DMS 273 (cell line): ENCODE data around the gene MARCHF11.

Experiments used
- DNase-seq: peaks from one replicate; lab custom pipeline; 2025; ENCODE audit not compliant: unreplicated experiment; lab: John Stamatoyannopoulos, UW

MARCHF11 gene

DNA sequence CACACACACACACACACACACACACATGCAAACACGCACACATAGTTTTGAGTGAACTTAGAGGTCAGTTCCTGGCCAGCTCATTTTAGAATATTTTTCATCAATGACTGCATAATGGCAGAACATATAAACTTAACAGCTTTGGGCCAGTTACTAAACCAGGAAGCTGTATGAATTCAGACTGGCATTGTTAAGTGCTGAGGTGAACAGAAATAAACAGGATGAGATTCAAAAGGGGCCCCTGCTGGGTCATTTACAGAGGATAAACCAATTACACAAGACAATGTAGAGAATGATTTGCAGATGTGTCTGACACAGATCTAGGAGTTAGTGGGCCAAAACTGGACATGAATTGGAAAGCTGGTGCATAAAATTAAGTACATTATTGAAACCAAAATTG, 44.6 kb downstream of the MARCHF11 start:
- no peak for DNase-seq

DNA sequence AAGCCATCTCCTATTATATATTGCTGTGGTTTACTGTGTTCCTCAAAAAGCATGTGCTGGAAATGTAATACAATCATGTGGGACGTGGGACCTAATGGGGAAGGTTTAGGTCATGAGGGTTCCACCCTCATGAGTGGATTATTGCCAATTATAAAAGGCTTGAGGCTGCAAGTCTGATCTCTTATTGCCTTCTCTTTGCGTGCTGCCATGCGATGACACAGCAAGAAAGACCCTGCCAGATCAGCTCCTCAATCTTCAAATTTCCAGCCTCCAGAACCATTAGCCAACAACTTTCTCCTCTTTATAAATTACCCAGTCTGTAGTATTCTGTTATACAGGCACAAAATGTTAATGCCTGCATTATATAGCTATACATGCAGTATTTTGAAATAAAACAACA, 45.4 kb downstream of the MARCHF11 start:
- no peak for DNase-seq

DNA sequence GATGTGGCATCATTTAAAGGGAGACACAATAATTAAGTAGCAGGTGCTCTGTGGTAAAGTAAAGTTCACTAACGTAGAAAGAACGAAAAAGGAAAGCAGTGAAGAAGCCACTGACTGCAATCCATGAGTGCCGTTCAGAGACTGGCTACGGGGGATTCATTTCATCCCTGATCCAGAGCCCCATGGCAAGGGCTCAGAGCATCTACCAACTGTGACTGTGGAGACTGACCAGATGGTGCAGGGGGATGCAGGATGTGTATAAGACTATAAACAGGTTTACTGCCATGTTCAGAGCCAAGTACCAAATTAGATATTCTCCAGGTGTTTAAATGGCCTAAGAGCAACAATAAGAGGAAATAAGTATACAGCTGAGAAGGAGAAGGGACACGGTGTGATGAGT, 47.7 kb downstream of the MARCHF11 start:
- DNase-seq: peak; percentile 46

DNA sequence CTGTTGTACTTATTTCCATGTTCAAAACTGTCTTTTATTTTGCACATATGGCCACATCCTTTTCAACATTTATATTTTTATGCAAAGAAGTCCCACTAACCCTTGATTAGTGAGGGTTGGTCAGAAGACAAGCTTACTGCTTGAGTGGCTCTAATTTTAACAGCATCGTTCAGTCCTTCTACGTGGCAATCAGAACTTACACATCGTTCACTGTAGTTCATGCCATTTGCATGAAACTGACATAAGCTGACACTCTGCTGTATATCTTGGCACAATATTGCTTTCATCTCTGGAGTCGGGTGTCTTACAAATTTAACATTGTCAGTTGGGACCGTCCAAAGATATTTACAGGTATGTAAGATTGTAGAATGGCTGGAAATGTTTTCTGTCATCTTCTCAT, 50.6 kb downstream of the MARCHF11 start:
- no peak for DNase-seq

DNA sequence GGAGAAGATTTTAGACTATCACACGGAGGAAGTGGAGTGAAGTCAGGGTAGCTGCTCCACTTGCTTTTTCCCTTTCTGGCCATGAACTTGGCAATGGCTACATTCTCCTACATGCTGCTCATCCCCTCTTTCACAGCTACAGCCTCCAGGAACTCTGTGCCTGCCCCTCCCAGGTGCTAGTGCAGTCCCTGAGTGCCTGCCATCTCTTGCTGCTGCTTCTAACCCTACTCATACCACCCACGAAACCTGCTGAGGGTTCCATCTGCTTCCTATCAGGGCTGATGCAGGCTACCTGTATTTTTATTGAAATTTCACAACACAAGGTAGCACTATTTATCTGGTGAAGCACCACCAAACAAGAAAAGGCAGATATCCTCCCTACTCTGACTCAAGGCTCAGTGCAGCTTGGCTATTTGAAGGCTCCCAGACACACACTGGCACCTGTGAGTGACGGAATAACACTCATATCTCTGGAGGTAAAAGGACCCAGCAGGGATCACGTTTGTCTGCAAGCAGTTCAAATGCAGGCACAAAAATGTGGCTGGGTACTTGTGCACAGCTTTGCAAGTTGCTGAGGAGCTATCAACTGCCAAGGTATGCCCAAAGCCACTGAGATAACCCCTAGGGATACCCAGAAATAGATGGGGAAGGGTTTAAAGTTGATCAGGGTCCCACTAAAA, 51.6 kb downstream of the MARCHF11 start:
- no peak for DNase-seq

DNA sequence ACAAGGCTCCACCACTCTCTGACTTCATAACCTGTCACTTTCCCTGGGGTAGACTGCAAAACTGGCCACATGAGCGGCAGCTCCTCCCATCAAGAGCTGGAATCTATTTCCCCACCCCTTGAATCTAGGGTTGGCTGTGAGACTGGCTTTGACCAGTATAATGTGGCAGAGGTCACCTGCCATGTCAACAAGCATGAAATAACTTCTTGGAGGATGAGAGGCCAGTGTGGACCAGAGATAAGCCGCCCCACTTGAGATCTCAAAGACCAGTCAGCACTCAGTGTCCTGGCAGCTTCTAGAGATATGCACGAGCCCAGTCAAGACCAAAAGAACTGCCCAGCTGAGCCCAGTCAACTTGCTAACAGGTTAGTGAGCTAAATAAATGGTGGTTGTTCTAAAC, 59.0 kb downstream of the MARCHF11 start:
- no peak for DNase-seq

DNA sequence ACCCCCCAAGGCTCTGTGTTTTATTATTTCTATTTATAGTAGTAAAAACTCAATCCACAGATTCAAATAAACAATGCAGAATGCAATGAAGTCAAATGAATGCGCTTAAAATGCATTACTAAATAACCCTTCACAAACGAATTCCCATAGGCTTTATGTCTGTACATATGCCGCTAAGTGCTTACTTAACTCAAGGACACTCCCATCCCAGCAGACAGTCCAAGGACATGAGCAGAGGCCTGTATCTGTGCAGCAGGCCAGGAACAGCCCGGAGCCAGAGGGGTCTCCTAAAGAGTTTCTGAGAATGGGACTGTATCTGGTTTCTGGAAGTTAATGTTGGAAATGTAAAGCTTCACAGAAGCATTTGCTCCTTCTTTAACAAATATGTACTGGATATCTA, 59.8 kb downstream of the MARCHF11 start:
- no peak for DNase-seq

DNA sequence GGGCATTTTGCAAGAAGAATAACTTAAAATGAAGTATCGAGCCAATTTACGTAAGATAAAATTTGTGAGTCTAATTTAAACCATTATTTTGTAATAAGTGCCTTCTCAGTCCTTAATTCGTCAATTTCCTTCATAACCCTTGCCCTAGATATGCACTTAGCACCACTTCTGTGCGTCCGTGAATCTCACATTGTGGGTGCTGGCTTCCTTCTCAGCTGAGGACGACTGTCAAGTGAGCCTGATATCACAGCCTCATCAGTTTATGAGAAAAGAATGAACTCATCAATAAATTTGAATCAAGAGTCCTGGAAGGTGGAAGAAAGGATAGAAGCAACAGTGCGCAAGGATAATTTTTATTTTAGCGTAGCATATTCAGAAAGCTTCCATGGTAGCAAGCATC, 64.5 kb downstream of the MARCHF11 start:
- DNase-seq: no peak

DNA sequence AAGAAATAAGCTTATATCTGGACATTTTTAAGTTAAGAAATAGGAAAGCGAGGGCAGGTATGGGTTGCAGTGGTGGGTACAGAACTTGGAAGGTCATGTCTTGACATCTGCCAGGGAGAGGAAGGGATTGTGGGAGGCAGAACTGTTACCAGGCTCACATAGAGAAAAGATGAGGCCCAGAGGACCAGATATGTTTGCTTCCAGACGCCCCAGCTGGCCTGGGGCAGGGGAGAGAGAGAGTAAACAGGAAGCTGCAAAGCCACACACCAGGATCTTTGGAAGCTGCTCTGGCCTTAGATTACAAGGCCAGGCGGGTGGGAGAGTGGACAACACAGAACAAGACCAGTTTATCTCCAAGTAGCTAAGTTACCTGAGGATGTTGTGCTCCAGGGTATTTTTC, 71.2 kb downstream of the MARCHF11 start:
- DNase-seq: no peak

DNA sequence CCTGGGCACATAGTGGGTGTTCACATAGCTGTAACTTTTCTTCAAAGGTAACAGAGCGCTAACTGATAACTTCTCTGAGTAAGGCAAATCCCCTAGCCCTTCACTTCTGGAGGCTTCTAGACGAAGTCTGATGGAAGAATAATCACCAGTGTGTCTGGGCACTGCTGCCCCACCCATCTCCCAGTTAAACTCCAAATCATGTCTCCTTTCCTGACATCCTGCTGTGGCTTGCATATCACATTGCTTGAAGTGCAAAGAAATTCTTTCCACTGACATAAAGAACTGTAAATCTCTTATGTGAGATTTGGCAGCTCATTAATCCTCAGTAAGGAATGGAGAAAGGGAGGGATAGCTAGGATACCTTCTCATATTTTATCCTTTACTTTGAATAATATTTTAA, 74.6 kb downstream of the MARCHF11 start:
- DNase-seq: no peak

DNA sequence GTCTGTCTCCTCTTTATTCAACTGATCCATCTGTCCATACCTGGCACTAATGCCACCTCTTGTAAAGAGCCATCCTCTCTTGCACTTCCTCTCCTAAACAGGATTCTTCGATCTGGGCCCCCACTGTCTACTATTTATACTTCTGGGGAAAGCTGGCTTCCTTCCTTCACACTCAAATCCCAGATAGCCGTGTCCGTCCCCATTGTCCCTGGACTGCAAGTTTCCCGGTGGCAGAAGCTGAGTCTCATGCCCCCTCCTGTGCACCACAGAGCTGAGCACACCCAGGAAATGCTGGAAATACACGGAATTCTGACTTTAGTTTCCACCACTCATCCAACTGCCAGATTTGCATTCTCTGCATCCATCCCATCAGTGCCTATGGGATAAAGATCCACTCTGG, 84.0 kb downstream of the MARCHF11 start:
- DNase-seq: no peak

DNA sequence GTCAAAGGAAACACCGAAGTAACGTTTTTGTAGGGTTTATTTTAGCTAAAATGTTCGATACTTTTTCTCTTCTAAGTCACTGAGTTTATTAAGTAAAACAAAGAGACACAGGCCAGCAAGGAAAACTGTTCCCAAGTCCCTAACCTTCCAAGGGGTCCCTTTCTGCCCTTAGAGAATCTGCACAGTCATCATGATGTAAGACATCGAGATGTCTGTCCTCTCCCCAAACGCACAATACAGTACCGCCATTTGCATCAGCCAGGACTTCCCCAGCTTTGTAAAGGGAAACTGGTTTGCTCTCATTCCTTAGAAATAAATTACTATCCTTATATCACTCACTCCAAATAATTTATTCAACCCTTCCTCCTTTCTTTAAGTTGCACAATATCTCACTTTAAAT, 89.3 kb downstream of the MARCHF11 start:
- no peak for DNase-seq

DNA sequence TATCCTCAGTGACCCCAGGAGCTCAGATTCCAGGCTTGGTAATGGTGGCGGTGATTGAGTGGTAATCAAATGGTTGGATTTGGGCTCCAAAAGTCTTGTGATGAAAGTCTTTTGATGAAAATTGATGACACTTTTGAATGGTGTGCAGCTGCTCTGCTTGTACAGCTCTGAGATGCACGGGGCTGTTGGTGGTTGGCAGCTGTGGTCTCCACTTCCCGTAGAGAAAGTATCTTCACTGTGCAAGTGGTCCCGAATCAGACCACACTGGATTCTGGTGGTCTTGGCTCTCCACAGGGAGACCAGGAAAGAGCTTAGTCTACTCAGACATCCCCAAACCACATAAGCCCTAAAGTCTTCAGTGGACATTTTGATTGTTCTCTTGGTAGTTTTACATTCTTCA, 96.6 kb downstream of the MARCHF11 start:
- DNase-seq: no peak

DNA sequence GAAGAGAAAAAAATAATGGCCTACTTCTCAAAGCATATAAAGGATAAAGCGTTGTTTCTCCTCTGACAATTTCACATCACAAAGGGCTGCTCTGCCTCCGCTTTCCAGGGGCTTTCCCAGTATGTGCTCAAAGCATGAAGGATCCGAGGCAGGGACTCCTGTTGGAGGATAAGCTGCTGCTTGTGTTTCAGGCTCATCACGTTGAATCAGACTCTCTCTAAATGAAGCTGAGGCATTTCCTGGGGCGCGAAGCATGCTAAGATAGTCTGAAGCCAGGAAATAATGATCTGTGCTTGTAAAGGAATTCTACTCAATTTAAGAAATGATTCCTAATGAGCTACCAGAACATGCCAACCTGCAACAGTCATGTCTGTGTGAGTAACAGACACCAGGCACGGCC, 97.5 kb downstream of the MARCHF11 start:
- no peak for DNase-seq

DNA sequence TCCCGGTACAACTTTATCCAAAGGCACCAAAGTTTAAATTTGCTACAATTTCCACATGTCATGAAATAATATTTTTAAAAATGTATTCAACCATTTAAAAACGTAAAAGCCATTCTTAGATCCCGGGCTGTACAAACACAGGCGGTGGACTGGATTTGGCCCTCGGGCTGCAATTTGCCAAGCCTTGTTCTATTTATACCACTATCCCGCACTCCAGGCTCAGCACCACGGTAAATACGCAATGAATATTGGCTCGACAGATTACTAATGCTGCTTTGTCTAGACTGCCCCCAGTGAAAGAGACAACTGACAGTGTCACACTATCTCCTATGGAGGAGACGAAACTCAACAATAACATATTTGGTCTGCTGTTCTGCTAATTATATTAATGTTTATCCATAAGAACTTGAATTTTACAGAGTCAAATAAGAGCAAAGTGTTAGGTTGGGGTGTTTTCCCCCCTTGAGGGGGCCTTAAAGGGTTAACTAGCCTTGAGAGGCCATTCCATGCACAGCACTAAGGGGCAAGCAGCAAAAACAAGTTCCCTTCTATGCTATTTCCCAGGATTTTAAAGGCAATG, 98.1 kb downstream of the MARCHF11 start:
- no peak for DNase-seq

DNA sequence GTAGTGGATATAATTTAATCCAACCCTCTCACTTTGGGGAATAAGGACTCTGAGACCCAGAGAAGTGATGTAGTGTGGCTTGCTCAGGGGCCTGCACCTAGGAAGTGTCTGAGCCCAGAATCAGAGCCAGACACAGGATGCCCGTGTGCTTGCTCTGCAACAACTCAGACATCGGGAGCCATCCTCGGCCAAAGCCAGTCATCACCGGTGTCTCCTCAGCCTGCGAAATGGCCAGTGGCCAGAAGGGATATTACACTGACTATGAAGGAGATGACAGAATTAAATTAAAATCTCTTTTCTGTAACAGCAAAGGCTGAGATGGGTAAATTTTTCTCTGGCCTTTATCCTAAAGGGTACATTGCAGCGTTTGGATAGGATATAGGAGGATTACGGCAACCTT, 102.9 kb downstream of the MARCHF11 start:
- no peak for DNase-seq

DNA sequence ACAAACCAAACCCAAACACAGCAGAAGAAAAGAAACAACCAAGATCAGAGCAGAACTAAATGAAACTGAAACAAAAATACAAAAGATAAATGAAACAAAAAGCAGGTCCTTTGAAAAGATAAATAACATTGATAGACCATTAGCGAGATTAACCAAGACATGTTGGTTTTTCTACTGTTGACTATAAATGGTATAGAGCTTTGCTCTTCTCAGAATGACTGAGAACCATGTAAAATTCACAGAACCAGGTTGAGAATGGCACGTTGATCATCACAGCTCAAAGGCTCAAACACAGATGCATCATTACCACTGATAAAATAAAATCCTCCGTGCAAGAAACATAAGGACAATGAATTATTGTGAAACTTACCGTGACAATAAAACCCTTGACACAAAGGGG, 105.2 kb downstream of the MARCHF11 start:
- DNase-seq: no peak

DNA sequence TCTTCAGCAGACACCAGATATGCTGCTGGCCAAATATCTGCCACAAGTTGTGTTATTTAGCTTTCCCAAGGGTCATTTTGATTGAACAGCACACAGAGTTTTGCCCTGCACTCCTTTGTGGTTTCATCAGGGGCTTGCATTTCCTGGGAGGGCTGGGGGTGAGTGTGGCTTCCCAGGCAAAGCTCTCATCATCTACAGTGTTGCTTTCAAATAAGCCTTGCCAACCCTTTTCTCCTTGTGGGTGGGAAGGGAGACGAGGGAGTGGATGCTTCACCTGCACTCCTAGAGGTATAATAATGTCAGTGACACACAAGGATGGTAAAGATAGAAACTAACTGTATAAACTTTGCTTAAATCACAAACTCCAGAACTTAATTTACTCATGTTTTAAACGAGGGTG, 107.0 kb downstream of the MARCHF11 start:
- no peak for DNase-seq

DNA sequence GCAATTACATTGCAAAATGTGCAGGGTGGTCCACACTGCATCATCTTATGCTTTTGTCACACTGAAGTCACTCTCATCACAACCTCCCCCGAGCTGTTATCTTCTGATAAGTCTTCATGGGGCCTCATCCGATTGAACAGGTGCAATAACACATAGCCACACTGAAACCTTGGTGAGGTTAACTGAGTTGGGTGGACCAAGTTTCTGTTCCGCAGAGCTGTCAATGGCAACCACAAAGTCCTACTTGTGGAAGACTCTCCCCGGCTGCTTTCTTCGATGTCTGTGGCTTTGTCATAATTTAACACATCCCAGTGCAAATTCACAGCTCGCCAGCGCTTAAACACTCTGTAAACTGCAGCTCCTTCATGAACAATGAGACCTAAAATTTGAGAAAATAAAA, 112.2 kb downstream of the MARCHF11 start:
- DNase-seq: no peak

DNA sequence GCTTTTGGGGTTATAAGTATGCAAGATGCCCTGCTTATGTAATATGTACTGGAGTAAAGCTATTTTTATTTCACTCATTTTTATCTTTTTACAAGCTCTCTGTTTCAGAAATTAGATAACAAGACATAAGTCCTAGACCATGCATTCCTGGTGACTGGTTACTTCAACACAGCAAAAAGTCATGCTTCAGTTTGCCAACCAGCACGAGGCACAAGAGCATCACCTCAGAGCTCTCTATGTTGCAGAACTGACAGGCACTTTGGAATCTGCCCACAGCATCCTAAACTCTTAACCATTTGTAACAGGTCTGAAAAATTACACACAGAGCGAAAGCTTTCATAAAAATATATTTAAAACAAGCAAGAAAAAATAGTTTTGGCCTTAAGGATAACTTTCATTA, 112.8 kb downstream of the MARCHF11 start:
- DNase-seq: no peak

DNA sequence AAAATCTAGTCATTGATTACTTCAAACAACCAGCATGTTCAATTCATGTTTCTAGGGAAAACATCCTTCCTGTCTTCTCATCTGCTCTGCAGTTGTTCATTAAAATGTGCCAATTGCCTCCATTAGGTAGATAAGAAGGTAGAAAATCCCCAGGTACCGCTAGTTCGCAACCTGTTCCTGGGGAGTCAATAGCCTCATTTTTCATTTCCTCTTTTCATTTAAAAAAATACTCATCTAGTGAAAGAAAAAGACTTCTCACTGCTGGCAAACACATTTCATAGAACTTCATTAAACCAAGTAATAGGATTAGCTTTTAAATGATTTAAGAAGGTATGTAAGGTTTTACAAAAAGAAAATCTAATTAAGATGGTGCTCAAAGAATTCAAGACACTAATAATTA, 113.3 kb downstream of the MARCHF11 start:
- DNase-seq: no peak

DNA sequence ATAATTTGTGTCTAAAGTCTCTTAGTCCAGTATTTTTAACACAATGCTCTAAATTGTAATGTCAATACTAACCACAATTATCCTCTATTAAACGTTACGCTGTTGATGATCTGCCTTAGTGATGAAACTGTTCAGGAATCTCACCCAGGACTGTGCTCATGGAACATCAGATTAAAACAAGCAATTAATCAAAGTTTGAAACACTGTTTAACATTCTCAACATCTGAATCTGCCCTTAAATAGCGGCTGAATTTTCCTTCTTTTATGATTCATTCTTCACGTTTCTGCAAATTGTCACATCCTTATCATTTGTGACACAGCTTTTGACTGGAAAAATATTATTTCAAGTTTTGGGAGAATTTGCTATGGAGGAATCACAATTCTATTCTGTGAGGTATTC, 113.8 kb downstream of the MARCHF11 start:
- DNase-seq: no peak

DNA sequence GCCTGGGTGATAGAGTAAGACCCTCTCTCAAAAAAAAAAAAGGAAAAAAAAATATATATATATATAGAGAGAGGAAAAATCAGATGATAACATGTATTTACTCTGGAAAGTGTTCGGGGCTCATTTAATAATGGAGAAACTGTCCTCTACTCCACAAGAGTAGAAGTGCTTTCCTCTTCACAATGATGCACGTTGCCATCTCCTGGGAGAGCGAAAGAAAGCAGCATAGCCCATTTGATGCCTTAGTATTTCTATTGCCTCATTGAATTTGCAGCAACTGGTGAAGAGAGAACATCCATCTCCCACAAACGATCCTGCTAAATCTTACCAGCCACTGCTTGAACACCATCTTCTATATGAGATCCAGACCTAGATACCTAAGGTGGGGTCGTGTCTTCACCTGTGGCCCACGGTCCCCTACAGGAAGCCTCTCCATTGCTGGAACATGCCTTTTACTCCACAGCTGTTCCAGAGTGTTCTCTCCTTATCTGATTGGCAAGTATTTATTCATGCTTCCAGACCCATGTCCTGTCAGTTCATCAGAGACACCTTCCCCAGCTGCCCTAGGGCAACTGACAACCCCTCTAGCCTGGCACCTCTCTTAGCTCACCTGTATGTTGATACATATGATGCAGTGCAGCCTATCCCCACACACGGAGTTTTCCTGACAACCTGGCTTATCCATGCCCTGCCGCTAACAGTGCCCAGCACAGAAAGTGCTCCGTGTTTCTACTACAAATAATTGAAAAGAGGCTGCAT, 115.3 kb downstream of the MARCHF11 start:
- no peak for DNase-seq
